Measurements from ENCODE around the gene UQCR11.

DNA sequence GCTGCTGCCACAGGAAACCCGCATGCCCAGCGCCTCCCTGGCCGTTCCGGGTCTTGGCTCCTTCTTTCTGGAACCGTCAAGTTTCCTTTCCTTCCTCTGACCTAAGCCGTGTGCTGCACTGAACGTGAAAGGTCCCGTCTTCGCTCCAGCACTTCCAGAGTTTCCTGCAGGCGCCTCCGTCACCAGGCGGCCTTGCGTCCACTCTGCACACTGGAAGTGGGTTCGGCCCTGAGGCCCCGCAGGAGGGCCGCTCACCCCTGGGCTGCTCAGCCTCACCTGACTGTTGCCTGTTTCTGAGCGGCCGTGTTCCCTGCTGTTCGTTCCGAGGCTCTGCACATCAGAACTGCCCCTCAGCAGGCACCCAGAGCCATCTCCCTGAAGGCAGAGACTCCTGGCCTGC is 24.9 kb downstream of the UQCR11 start:
- TF ChIP-seq POLR2A (IDR thresholded peaks at IDR 0.05), result no peak
- no peak for TF ChIP-seq CTCF (IDR thresholded peaks at IDR 0.05)
